ENCODE data around the gene RINL.
"Not testable (repeated sequence)": the region's sequence is repeated elsewhere in the genome, so short reads cannot be mapped to it uniquely, and the experiment has no call there.

Gene RINL

DNA sequence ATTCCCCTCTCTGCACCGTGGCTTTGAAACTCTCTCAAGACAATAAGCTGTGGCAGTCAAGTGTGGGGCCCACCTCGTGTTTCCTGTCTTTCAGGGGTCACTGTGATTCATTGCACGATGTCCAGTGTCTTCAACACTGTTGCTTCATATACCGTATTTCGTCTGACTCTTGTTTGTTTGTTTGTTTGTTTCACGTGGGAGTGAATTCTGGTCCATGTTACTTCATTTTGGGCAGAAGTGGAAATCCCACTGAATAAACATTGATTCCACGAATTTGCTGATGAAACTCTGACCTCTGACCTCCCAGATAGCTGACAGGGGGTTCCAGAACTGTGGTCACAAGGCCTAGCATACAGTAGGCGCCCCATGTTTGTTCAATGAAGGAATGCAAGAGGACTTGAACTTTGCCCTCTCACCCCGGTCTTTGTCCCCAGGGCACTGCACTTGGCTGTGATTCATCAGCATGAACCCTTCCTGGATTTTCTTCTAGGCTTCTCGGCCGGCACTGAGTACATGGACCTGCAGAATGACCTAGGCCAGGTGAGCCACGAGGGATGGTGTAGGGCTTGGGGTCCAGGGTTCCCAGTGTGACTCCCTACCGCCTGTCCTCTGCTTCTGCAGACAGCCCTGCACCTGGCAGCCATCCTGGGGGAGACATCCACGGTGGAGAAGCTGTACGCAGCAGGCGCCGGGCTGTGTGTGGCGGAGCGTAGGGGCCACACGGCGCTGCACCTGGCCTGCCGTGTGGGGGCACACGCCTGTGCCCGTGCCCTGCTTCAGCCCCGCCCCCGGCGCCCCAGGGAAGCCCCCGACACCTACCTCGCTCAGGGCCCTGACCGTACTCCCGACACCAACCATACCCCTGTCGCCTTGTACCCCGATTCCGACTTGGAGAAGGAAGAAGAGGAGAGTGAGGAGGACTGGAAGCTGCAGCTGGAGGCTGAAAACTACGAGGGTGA lies 26.8 kb upstream of the RINL start:
- no peak for DNase-seq

DNA sequence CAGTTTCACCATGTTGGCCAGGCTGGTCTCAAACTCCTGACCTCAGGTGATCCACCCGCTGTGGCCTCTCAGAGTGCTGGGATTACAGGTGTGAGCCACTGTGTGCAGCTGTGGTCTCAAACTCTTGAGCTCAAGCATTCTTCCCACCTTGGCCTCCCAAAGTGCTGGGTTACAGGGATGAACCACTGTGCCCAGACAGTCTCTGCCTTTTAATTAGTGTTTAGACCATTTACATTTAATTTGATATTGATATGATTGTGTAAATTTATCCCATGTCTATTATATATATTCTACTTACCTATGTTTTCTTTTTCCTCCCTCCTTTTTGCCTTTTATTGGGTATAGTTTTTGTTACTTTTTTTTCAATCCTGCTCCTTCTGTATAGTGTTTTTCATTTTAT lies 23.6 kb upstream of the RINL start:
- no peak for DNase-seq

DNA sequence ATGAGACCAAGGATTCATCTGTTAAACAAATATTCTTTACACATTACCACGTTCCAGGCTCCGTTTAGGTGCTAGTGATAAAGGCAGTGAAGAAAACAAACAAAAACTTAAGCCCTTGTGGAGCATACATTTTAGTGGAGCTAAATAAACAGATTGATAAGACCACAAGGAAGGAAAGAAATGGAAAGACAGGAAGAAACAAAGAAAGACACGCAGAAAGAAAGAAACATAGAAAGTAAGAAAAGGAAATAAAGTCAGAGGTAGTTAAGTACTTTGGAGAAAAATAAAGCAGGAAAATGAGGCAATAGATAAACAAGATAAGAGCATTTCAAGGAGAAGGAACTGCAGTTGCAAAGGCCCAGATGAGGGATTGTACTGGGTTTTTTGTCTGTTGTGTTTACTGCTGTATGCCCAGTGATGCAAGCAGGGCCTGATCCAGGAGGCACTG lies 22.7 kb upstream of the RINL start:
- DNase-seq: no peak

DNA sequence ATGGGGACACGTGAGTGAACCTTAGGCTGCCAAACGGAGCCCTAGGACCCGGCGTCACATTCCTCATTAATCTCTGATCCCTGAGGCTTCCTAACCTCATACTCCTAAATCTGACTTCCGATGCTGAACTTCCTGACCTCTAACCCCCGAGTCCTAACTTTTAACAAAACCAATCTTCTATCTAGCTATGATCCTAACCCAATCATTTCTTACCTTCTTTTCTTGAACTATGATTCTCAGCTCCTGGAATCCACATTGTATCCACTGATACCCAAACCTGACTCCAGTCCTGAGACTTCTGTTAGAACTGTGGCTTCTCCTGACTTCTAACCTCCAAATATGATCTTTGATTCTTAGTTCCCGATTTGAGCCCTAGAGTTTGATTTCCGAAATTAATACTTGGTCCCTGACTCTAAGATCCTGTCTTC lies 22.1 kb upstream of the RINL start:
- DNase-seq: no peak

DNA sequence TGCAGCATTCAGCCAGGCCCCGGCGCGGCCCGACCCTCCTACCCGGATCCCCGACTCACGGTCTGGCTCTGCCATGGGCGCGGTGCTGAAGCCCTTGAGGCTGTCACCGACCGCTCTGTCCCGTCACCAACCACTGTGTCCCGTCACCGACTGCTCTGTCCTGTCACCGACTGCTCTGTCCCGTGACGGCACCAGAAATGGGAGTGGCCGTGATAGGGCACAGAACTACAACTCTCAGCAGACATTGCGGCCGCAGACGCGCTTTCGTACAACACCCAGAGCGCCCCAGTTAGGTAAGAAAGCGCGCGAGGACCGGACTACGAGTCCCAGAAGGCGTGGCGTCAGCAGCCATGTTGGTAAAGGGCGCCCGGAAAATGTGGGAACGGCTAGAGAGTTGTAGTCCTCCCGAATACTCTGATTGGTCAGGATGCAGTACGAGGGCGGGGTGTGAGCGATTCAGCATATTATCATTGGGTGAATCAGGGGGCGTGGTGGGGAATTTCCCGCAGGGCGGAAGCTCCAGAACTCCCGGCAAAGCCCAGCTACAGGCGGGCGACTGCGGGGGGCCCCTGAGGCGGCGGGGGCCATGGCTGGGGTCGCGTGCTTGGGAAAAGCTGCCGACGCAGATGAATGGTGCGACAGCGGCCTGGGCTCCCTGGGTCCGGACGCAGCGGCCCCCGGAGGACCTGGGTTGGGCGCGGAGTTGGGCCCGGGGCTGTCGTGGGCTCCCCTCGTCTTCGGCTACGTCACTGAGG lies 21.5 kb upstream of the RINL start, which contains the start of the genes NFKBIB and SIRT2:
Gene NFKBIB (plus strand): TSS at position 523 of the 755 bp plus-strand sequence. CDS start 64 bp downstream, at position 587.
Gene SIRT2 (minus strand): TSS at position 172 of the 755 bp plus-strand sequence. CDS start 97 bp downstream, at position 75.
- peak; percentile 98 to 99 for DNase-seq

DNA sequence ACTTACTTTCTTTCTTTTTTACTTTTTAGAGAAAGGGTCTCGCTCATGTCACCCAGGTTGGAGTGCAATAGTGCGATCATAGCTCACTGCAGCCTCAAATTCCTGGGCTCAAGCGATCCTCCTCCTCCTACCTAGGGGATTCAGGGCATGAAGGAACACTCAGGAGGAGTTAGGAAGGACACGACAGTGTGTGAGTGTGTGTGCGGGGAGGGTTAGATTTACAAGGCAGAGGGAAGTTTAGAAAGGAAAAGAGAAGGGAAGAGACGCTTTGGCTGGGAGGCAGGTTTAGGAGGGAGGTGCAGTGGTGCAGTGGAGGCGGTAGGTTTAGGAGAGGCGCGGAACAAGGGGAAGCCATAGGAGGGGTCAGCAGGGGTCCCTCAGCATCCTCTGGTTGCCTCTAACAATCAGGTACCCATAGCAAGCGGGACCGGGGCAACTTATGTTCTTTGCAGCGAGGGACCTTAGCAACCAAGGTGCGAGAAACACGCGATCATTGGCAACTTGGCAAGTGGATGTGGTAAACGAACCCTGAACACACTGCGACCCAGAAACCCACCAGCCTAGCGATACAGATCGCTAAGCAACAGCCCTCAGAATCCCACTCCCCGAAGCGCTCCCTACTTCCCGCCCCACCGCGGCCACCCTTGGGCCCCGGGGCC lies 20.8 kb upstream of the RINL start:
- no peak for DNase-seq

DNA sequence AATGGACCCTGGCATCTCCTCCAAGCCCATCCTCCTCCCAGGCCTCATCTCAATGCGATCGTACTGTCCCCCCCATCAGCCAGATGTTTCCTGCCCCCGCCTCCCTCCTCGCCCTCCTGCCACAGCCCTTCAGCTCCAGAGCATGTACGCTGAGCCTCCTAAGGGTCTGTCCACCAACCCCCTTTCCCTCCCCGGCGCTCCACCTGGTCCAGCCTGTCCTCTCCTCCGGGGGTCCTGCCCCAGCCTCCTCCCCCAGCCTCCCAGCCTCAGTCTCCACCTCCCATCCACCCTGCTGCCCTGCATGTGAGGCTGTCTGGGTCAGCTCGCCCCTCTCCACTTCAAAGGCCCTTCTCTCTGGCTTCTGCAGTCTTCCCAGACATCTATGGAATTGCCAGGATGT lies 16.9 kb upstream of the RINL start:
- no peak for DNase-seq

DNA sequence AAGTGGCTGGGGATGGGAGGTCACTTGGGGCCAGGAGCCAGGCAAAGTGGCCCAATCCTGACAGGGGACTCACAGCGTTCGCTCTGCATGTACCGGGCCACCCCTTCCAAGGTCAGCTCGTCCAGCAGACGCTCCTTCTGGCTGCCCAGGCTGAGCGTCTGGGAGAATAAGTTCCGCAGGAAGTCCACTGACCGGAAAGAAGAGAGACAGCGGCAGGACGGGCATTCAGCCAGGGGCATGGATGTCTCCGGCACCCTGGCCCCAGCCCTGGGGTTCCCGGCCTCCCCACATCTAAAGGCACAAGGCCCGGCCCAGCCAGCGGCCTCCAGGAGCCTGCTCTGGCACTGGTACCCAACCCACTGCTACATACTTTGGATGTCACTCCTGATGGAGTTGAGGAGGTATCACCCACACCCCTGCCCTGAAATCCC lies 15.3 kb upstream of the RINL start:
- no peak for DNase-seq

DNA sequence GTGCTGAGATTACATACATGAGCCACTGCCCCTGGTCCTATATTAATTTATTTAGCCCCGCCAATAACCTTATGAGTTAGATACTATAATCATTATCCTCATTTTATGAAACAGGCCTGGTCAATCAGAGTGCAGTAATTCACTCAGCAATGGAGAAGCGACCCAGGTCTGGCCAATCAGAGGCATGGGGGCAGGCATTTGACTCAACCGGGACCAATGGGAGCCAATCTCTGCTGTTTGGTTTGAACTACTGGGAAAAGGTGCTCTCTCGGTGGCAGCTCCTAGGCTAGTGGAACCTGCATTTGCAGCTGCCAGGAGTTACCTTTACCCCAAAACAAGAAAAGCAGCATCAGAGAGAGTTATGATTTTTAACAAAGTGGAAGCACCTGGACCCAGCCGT lies 14.8 kb upstream of the RINL start:
- DNase-seq: no peak

DNA sequence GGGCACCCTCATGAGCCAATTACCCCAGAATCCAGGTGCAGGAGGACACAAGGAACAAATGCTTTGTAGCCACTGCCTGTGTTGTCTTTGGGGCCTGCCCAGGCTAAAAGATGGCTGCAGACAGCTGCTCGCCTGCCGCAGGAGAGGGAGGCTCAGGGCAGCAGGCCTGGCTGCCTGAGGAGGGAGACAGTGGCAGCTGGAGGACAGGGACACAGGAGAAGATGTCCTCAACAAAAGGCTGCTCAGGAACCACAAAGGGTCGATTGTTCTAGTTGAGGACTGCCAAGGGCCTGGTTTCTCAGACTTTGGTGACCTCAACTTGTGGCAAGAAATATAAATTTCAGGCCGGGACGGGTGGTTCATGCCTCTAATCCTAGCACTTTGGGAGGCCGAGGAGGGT lies 13.7 kb upstream of the RINL start:
- no peak for DNase-seq

DNA sequence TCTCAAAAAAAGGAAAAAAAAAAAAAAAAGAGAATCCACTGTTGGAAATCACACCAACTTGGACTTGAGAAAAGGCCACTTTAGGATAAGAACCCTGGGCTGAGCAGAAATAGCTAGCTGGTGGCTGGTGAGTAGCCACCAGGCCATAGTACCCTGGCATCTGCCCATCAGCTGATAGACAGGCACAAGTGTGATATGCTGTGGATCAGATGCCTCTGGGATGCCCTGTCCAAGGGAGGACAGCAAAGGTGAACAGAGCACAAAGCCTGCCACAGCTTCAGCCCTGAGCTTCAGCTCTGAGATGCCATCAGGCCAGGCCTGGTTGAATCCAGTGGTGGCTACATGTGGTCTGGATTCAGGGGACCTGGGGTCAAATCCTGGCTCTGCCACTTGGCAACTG lies 12.6 kb upstream of the RINL start:
- no peak for DNase-seq

DNA sequence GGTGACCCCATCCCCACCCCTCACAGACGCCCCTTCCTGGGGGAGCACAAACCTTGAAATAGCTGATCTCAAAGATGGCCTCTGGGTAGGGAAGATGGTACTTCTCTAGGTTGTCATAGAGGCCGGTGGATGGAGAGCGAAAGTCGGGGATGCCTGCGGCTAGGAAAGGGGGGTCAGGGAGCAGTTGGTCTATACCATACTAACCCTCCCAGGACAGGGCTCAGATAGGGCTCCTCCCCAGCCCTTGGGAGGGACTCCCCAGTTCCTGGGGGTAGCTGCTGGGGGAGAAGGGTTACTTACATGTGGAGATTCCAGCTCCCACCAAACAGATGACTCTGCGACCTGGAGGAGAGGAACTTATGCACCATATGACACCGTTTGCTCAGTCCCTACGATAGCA lies 11.7 kb upstream of the RINL start:
- DNase-seq: no peak

DNA sequence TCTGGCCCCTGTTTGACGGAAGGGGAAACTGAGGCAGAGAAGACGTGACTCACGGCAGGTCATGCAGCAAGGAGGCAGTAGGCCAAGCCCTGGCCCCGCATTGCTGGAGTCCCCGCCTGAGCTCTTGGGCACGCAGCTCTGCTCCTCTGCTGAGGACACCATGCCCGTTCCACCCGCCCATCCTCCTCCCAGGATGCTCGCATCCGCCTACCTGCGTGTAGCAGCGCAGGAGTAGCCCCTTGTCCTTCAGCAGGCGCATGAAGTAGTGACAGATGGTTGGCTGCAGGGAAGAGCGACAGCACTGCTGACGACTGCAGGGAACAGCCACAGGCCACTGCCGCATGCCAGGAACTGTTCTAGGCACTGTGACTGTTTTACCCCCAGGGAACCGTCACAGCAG lies 10.8 kb upstream of the RINL start:
- DNase-seq: no peak

DNA sequence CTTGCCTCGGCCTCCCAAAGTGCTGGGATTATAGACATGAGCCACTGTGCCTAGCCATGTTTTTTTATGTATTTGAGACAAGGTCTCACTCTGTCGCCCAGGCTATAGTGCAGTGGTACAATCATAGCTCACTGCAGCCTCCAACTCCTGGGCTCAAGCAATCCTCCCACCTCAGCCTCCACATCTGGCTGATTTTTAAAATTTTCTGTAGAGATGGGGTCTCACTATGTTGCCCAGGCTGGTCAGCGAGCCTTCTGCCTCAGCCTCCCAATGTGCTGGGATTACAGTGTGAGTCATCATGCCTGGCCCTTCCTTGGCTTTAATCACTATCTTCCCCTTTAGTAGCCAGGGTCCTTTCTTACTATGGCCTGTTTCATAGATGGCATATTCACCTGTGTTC lies 6.6 kb upstream of the RINL start:
- not testable (repeated sequence) for DNase-seq

DNA sequence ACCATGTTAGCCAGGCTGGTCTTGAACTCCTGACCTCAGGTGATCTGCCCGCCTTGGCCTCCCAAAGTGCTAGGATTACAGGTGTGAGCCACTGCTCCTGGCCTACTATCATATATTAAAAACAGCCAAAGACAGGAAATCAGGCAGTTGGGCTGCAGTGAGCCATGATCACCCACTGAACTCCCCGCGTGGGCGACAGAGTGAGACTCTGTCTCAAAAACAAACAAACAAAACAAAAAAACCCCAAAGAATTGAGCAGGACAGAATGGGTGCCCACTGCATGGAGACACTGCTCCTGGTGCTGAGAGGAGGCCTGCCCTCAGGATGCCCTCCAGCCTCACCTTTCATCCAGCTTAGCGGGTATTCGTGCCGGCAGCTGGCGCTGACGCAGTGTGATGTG lies 5.2 kb upstream of the RINL start:
- no peak for DNase-seq

DNA sequence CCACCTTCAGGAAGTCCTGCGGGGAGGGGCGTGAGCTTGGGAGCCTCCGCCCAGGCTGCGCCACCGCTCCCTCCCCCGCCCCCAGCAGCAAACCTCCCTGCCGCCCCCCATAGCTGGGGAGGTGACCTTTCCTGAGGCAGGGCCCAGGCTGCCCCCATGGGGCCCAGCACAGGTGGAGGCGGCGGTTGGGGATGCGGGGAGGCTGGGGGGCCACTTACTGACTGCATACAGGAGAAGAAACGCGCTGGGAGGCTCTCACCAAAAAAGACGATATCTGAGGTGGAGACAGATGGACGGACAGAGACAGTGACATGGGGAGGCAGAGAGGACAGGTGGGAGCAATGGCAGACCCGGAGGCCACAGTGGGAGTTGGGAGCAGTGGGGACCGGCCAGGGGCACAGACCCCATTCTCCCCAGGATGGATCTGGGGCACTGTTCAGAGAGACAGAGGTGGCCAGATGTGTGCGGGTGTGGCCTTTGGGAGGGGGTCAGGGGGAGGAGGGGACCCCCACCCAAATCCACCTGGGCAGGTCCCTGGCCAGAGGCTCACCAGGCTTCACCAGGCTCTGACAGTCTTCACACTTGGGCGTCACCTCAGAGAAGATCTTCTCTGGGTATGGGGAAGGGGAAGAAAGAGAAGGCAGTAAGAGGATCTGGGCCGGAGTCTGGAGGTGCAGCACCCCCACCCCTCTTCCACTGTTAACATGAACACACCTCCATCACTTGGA lies 3.0 kb upstream of the RINL start:
- DNase-seq: no peak

DNA sequence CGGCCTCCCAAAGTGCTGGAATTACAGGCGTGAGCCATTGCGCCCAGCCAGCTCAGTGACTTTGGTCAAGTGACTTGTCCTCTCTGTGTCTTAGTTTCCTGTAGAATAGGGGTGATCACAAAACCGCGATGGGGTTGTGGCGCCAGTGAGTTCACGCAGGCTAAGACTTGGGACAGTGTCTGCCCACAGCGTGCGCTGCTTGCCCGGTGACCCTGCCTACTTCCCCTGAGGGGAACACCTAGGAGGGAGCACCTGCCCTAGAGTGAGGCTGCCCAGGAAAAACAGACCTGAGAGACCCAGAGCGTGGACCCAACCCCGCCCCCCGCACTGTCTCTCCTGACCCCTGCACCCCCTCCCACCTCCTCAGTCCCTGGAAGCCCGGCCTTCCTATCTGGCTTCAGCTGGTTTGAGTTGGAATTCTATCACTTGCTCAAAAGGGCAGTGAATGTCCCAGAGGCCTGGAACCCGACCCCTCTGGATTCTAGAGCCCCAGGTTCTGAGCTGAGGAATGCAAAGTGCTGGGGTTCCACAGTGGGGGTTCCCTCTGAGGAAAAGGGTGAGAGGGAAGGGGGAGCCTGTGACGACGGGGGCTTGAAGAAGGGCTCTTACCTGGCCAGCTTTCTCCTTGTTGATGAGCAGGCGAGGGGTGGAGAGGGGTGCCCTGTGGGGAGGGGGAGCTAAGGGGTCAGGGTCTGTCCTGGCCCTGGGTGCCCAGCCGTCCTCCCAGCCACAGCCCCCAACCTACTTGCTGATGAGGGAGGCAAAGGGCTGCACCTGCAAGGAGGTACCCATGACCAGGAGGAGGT lies 2.2 kb upstream of the RINL start:
- DNase-seq: no peak

DNA sequence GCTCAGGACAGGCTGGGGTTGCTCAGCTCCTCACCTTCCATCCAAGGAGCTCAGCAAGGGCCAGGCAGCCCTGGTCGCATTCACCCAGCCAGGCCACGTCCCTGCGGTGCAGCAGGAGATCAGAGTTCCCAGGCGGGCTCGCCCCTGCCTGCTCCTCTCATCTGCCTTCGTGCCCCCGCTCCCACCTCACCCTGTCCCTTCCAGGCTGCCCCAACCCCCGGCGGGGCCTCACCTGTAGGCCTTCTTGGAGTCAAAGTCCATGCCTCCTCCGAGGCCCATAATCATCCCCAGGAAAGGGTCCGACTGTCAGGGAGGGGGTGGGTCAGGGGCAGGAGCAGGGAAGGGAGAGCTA lies 1.3 kb upstream of the RINL start:
- no peak for DNase-seq

DNA sequence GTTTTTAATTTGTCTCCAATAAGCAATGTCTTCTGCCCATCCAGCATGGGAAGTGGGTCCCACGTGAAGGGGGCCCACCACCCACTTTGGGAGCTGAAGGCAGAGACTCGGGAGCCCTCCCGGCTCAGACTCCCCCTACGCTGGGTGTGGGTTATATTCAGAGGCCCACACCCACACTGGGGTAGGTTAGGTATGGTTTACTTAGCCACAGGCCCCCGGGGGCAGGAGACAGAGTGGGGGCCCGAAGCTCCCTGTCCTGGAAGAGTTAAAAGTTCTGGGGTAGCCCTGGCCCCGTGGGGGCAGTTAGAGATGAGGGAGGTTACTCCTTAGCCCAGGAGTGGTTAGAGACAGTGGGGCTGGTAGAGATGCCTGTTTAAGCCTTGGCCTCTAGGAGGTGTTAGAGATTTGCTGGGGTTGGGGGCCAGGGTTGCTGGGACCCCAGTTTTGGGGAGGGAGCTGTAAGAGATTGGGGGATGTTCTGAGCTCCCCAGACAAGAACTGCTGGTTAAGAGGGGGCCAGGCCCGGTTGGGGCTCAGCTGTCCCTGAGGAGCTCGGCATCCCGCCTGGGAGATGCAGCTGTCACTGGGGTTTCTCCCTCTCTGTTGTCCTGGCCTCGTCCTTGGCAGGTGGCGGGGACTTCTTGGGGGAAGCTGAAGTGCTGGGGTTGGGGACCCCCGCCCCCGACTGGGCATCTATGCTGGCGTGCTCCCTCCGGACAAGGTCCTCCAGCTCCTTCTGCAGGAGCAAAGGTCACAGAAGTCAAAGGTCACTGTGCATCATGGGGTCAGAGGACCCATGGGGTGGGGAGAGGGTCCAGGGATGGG lies 712 bp upstream of the RINL start:
- no peak for DNase-seq

DNA sequence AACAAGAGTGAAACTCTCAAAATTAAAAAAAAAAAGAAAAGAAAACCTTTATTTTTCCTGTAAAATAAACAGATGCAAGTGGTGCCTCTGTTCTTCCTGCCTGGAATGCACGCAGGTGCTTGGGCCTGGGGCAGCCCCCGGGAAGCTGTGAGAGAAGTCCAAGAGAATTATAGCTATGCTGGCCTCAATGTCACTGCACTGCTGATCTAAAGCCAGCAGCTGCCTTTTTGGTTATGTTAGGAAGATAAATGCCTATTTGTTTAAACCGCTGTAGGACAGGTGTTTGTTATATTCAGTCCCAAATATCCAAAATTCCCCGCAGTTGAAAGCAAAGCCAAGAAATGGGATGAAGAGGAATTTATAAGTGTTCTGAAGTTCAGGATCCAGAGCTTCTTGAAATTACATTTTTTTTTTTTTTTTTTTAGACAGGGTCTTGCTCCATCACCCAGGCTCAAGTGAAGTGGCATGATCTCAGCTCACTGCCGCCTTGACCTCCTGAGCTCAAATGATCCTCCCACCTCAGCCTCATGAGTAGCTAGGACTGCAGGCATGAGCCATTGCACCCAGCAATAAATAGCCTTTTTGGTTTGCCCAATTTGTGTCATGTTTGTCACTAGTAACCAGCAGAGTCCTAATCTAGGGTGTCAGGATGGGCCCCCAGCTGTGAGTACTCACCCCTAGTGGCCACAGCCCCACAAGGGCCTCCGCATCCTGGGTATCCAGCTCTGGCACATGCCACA lies 2.2 kb downstream of the RINL start:
- no peak for DNase-seq
